HepG2 (cell line): Measurements from ENCODE around the gene SEMA5B. TPM values are rescaled to one million over a fixed set of nuclear protein-coding genes. Genes with fewer than 3 reads are reported as not detected.

Experiments used
- ATAC-seq: fragments of 200-7000 bp; cut with Tn5 transposase; 3 replicates; pipeline ENCODE4 v1.9.1; 2020; ENCODE audit warnings: mild to moderate bottlenecking, moderate library complexity
- BruUV-seq: library from RNA; stranded (reverse); fragments of 400-500 nt; replicated peaks from 2 replicates; lab custom pipeline; 2021; lab: Mats Ljungman, UMichigan
- CTCF ChIA-PET: fragments of 300-600 bp; formaldehyde crosslinking; extraction: SDS; loops from one replicate; lab custom pipeline; 2021; ENCODE audit warnings: low total read pairs, inconsistent platforms, low intra/inter-chr PET ratio; lab: Yijun Ruan, JAX
- POLR2A ChIA-PET: fragments of 350-600 bp; sonication (Branson Sonifier 250); formaldehyde crosslinking; loops from one replicate; lab custom pipeline; 2020; ENCODE audit warnings: antibody characterized with exemption, inconsistent platforms; lab: Yijun Ruan, JAX
- DNase-seq: peaks from one replicate; pipeline ENCODE4 v3.0.0-alpha.2; 2015; ENCODE audit warnings: low spot score
- FAIRE-seq: peaks from 3 replicates; lab custom pipeline; 2011; peaks lifted over from hg19 to GRCh38; lab: Jason Lieb, UNC
- H2AFZ ChIP-seq: one replicate; pipeline ENCODE4 v1.6.1; 2011; ENCODE audit warnings: low read length, inconsistent platforms
- H3K27ac ChIP-seq: fragments of 300-600 bp; 3 replicates; pipeline ENCODE4 v1.8.0; 2011; ENCODE audit warnings: mixed run types, mild to moderate bottlenecking, mixed read lengths, low read length, inconsistent platforms; ENCODE audit not compliant: insufficient read depth; ENCODE audit errors: extremely low read length
- H3K27me3 ChIP-seq, 2 experiments: fragments of 200-600 bp in 1 of 2; 2 replicates in 1 of 2; 3 replicates in 1 of 2; pipeline versions ENCODE4 v1.6.0 to v1.8.0; 2011; ENCODE audit warnings: low read length in 2 of 2, mild to moderate bottlenecking in 2 of 2, moderate library complexity in 2 of 2, inconsistent platforms in 1 of 2; ENCODE audit not compliant: insufficient read depth in 2 of 2, control insufficient read depth in 1 of 2
- H3K36me3 ChIP-seq, 2 experiments: fragments of 200-600 bp in 1 of 2; replicated peaks in 1 of 2; 2 replicates in 1 of 2; 3 replicates in 1 of 2; pipeline versions ENCODE4 v1.5.1 to v1.8.0; 2011; ENCODE audit warnings: low read length in 2 of 2, inconsistent platforms in 1 of 2; ENCODE audit not compliant: insufficient read depth in 2 of 2, control insufficient read depth in 1 of 2
- H3K4me1 ChIP-seq: 2 replicates; pipeline ENCODE4 v1.5.1; 2012; ENCODE audit warnings: low read length, inconsistent platforms; ENCODE audit not compliant: insufficient read depth
- H3K4me2 ChIP-seq: 2 replicates; pipeline ENCODE4 v1.6.0; 2011; ENCODE audit warnings: low read depth, low read length, inconsistent platforms
- H3K4me3 ChIP-seq, 3 experiments: fragments of 200-600 bp in 1 of 3; sonication (generic), shearing (Covaris generic) in 1 of 3; replicated peaks in 1 of 3; 2 replicates each; pipeline ENCODE4 v1.5.1; 2011 to 2016; ENCODE audit warnings: low read length in 3 of 3, inconsistent platforms in 2 of 3, low read depth in 2 of 3, mild to moderate bottlenecking in 2 of 3, control low read depth in 1 of 3, mixed read lengths in 1 of 3; ENCODE audit not compliant: insufficient read depth in 1 of 3
- H3K79me2 ChIP-seq: one replicate; pipeline ENCODE4 v1.6.1; 2011; ENCODE audit warnings: low read length, inconsistent platforms; ENCODE audit not compliant: insufficient read depth
- H3K9ac ChIP-seq: 2 replicates; pipeline ENCODE4 v1.6.0; 2011; ENCODE audit warnings: mild to moderate bottlenecking, low read depth, low read length, inconsistent platforms; ENCODE audit not compliant: insufficient read depth
- H3K9me3 ChIP-seq: 2 replicates; pipeline ENCODE4 v1.5.1; 2012; ENCODE audit warnings: mild to moderate bottlenecking, low read length
- H4K20me1 ChIP-seq: 2 replicates; pipeline ENCODE4 v1.6.0; 2011; ENCODE audit warnings: inconsistent platforms, mild to moderate bottlenecking, low read length, moderate library complexity; ENCODE audit not compliant: insufficient read depth
- MLLT10 ChIP-seq: sonication (generic); formaldehyde crosslinking; IDR thresholded peaks from 2 replicates; pipeline ENCODE4 v1.4.0; 2020; ENCODE audit warnings: missing genetic modification reagents
- NFKBIZ ChIP-seq: IDR thresholded peaks from 2 replicates; pipeline ENCODE4 v1.6.1; 2018; ENCODE audit warnings: missing genetic modification reagents, missing compliant biosample characterization
- NR2C2 ChIP-seq: sonication (generic); formaldehyde crosslinking; IDR thresholded peaks from 2 replicates; pipeline ENCODE4 v1.4.0; 2020; ENCODE audit warnings: missing genetic modification reagents, mild to moderate bottlenecking, moderate library complexity, borderline replicate concordance
- SETDB1 ChIP-seq: sonication (generic); formaldehyde crosslinking; IDR thresholded peaks from 2 replicates; pipeline ENCODE4 v1.5.1; 2020; ENCODE audit warnings: missing genetic modification reagents, mild to moderate bottlenecking, borderline replicate concordance
- SIN3A ChIP-seq: IDR thresholded peaks from 2 replicates; pipeline ENCODE4 v1.6.1; 2011; ENCODE audit warnings: low read depth, mild to moderate bottlenecking, control low read depth, low read length, borderline replicate concordance
- ZNF747 ChIP-seq: sonication (generic); formaldehyde crosslinking; IDR thresholded peaks from 2 replicates; pipeline ENCODE4 v1.8.1; 2023; ENCODE audit warnings: missing genetic modification reagents, mild to moderate bottlenecking, borderline replicate concordance
- ZNF782 ChIP-seq: sonication (generic); formaldehyde crosslinking; IDR thresholded peaks from 2 replicates; pipeline ENCODE4 v1.4.0; 2020; ENCODE audit warnings: missing genetic modification reagents, mild to moderate bottlenecking, borderline replicate concordance
- WGBS: methylation state at CpG from one replicate; pipeline ENCODE4 v1.1.6; 2017; ENCODE audit warnings: low lambda C conversion rate; 5-methylcytosine and 5-hydroxymethylcytosine counted together
- in situ Hi-C: cut with HindIII; loops from 2 replicates; pipeline ENCODE4 v1.10.0; 2017; ENCODE audit warnings: low pct_unique_long_range_greater_than_20kb; ENCODE audit not compliant: extremely low pct_ligation_motif_present
- intact Hi-C: fragments of 100-400 bp; cut with micrococcal nuclease; formaldehyde crosslinking; loops from one replicate; pipeline ENCODE4 v1.10.0; 2022; ENCODE audit not compliant: unreplicated experiment
- polyA plus RNA-seq, 8 experiments: library from polyadenylated mRNA; depleted of rRNA in 3 of 8; stranded (reverse) in 7 of 8; unstranded in 1 of 8; fragments of >200 nt; fragmentation: Illumina TruSeq in 4 of 8; extraction: Trizol in 4 of 8; gene quantifications; 2 replicates each; pipeline versions ENCODE4 v1.2.1 to v1.2.3, GENCODE V29; 2011 to 2016; ENCODE audit warnings: low read depth in 4 of 8, missing spikeins in 1 of 8, mixed read lengths in 1 of 8; ENCODE audit not compliant: insufficient read depth in 1 of 8
- total RNA-seq, 5 experiments: library from RNA; depleted of rRNA; stranded (reverse); fragments of >200 nt; fragmentation: Illumina TruSeq; extraction: Trizol; gene quantifications; 2 replicates each; pipeline ENCODE4 v1.2.3, GENCODE V29; 2016; ENCODE audit warnings: low read depth in 1 of 5
- TF ChIP-seq, protein P1 (sequence below): sonication (generic); formaldehyde crosslinking; conservative IDR thresholded peaks from 2 replicates; pipeline ENCODE4 v1.8.1; 2023; ENCODE audit warnings: missing genetic modification reagents
- TF ChIP-seq, protein P2 (sequence below), 2 experiments: fragments of 450-650 bp in 1 of 2; sonication (generic) in 1 of 2; formaldehyde crosslinking; IDR thresholded peaks; 2 replicates each; pipeline versions ENCODE4 v1.5.0 to v1.8.0; 2020 to 2022; ENCODE audit warnings: mild to moderate bottlenecking in 1 of 2, missing genetic modification reagents in 1 of 2

Gene SEMA5B
- total and polyA plus RNA-seq, 2 of the 13 experiments (the other 11 are each of a cell fraction or from before 2014, with no cell fraction given), result not detected

DNA sequence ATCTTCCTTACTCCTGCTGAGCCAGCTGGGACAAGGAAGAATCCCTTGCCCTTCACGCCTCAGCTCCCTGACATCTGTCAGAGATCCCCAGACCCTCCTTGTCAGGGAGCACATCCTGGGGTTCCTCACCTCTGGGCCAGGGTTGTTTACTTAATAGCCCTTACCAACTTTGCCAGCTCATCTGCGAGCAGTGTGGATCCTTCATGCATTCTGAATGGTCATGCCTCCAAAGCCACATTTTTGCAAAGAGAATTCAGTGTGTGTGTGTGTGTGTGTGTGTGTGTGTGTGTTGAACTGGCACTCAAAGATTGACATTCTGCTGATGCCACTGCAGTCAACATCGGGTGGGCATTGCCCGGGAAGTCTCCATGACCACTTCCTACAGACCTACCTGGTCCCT, 120.1 kb downstream of the SEMA5B start:
- Histone ChIP-seq H3K27me3 (peaks cover 0 to 6% of the 10 kb centered on the region in 2 experiments; a peak in 3 of 5 replicates), H3K4me1 (peaks cover 10% of the 10 kb centered on the region), H4K20me1 (no peaks in the 10 kb centered on the region), H3K79me2 (no peaks in the 10 kb centered on the region), H3K36me3 (no peaks in the 10 kb centered on the region), H3K9me3 (no peaks in the 10 kb centered on the region), H3K27ac (no peak overlapping the region)
- ATAC-seq, result no peak
- no peak for FAIRE-seq
- POLR2A ChIA-PET, result no interaction called here
- in situ Hi-C loops, result no loop called here
- BruUV-seq, result no TSS peak
- DNase-seq, result no peak
- TF ChIP-seq NFKBIZ (CRISPR knock-in tag) (no peak), SETDB1 (CRISPR knock-in tag) (no peak), MLLT10 (no peak), SIN3A (no peak), ZNF747 (no peak), ZNF782 (CRISPR knock-in tag) (no peak), NR2C2 (CRISPR knock-in tag) (no peak)
- TF ChIP-seq, protein P1, sequence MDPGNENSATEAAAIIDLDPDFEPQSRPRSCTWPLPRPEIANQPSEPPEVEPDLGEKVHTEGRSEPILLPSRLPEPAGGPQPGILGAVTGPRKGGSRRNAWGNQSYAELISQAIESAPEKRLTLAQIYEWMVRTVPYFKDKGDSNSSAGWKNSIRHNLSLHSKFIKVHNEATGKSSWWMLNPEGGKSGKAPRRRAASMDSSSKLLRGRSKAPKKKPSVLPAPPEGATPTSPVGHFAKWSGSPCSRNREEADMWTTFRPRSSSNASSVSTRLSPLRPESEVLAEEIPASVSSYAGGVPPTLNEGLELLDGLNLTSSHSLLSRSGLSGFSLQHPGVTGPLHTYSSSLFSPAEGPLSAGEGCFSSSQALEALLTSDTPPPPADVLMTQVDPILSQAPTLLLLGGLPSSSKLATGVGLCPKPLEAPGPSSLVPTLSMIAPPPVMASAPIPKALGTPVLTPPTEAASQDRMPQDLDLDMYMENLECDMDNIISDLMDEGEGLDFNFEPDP (CRISPR knock-in tag), result no peak
- TF ChIP-seq, protein P2, sequence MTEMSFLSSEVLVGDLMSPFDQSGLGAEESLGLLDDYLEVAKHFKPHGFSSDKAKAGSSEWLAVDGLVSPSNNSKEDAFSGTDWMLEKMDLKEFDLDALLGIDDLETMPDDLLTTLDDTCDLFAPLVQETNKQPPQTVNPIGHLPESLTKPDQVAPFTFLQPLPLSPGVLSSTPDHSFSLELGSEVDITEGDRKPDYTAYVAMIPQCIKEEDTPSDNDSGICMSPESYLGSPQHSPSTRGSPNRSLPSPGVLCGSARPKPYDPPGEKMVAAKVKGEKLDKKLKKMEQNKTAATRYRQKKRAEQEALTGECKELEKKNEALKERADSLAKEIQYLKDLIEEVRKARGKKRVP (CRISPR knock-in tag; IDR thresholded peaks at IDR 0.05), result no peak
- TF ChIP-seq, all 625 proteins: peak for 0
- H3K4me3 ChIP-seq, result no peak overlapping the region
- CTCF ChIA-PET, result no interaction called here
- intact Hi-C loops, result no loop called here
- WGBS, result 91% methylated on average over 3 of the region's 4 CpGs
- H3K4me2 ChIP-seq, result no peak overlapping the region
- no peak overlapping the region for H2AFZ ChIP-seq
- H3K9ac ChIP-seq, result no peak overlapping the region
